LNCaP clone FGC (cell line): ENCODE results near the gene RPL35.
A peak's percentile ranks its signal among the peaks of the same experiment; 100 is the strongest.

Source experiments
- DNase-seq: peaks from one replicate; pipeline ENCODE4 v3.0.0-alpha.2; 2011; ENCODE audit warnings: low read depth
- H3K4me3 ChIP-seq: 2 replicates; pipeline ENCODE4 v1.5.1; 2011; ENCODE audit warnings: mild to moderate bottlenecking, low read depth, low read length, control low read depth
- TF ChIP-seq, protein P1 (sequence below): IDR thresholded peaks from 2 replicates; pipeline ENCODE4 v1.5.1; 2012; ENCODE audit warnings: mild to moderate bottlenecking; ENCODE audit not compliant: control insufficient read depth, insufficient read depth; ENCODE audit errors: extremely low read depth

The RPL35 gene

GRCh38 chr9:124857533-124858162, 4.1 kb downstream of the RPL35 start:
- H3K4me3 ChIP-seq: no peak overlapping the region
- TF ChIP-seq, protein P1, sequence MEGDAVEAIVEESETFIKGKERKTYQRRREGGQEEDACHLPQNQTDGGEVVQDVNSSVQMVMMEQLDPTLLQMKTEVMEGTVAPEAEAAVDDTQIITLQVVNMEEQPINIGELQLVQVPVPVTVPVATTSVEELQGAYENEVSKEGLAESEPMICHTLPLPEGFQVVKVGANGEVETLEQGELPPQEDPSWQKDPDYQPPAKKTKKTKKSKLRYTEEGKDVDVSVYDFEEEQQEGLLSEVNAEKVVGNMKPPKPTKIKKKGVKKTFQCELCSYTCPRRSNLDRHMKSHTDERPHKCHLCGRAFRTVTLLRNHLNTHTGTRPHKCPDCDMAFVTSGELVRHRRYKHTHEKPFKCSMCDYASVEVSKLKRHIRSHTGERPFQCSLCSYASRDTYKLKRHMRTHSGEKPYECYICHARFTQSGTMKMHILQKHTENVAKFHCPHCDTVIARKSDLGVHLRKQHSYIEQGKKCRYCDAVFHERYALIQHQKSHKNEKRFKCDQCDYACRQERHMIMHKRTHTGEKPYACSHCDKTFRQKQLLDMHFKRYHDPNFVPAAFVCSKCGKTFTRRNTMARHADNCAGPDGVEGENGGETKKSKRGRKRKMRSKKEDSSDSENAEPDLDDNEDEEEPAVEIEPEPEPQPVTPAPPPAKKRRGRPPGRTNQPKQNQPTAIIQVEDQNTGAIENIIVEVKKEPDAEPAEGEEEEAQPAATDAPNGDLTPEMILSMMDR: no peak
- DNase-seq: no peak

- DNase-seq: no peak
- H3K4me3 ChIP-seq: no peak overlapping the region
- TF ChIP-seq, protein P1: peak; percentile 46
These were observed 5.6 kb downstream of the RPL35 start for GRCh38 chr9:124855944-124856765.

GRCh38 chr9:124855566-124855943, 6.2 kb downstream of the RPL35 start:
- H3K4me3 ChIP-seq: no peak overlapping the region
- no peak for DNase-seq
- TF ChIP-seq, protein P1: no peak

- no peak for DNase-seq
- H3K4me3 ChIP-seq: no peak overlapping the region
- TF ChIP-seq, protein P1: no peak
These were observed 6.9 kb downstream of the RPL35 start for GRCh38 chr9:124854822-124855221.

DNA sequence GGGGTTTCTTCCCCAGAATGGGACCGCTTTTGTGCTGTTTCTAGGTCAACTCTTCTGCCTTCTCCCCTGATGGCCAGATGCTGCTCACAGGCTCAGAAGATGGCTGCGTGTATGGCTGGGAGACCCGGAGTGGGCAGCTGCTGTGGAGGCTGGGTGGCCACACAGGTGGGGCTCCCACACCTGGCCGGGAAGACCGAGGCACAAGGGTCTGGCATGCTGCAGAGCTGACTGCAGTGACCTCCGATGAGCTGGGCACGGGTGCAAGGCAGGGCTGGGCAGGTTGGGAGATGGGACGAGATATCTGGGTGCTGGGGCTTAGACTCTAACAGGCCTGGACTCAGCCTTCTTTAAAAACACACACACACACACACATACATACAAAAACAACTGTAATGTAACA, 7.6 kb downstream of the RPL35 start:
- TF ChIP-seq, protein P1: no peak
- no peak overlapping the region for H3K4me3 ChIP-seq
- DNase-seq: no peak

DNA sequence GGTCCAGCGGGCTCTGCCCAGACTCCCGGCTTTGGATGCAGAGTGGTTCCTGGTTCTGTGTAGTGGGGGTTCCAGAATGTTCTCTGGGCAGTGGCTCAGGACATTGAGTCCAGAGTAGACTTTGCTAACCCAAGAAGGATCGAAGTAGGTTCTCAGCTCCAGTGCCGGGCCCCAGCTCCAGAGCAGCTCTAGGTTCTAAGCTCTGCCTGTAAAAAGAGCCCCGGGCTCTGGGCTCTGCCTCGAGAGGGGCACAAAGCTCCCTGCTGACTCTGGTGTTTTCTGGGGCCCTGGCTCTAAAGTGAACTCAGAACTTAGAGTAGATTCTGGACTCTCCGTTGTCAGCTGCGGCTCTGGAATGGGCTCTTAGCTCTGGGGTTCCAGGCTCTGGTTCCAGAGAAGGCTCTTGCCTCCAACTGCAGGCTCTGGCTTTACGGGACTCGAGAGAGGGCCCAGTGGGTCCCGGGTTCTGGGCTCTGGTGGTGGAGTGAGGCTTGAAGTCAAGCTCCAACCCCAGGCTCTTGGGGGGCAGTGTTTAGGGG, 8.1 kb downstream of the RPL35 start:
- TF ChIP-seq, protein P1: no peak
- H3K4me3 ChIP-seq: peak overlapping the region; percentile 48
- no peak for DNase-seq
